GM19099 (cell line): ENCODE results near the gene ABCA10.

Source experiments
- POLR2A ChIP-seq: IDR thresholded peaks from 3 replicates; pipeline ENCODE4 v1.6.1; 2011; ENCODE audit warnings: low read depth; ENCODE audit not compliant: insufficient read length; ENCODE audit errors: extremely low read depth

The ABCA10 gene

GRCh38 chr17:69142175-69142802 is 86.3 kb downstream of the ABCA10 start:
- TF ChIP-seq POLR2A = no peak

- TF ChIP-seq POLR2A = no peak
These were observed 87.0 kb downstream of the ABCA10 start, which contains the start of gene ABCA6 for GRCh38 chr17:69141431-69142174. TSS of gene ABCA6 (minus strand) at chr17:69141895. CDS start at chr17:69140703, 1,192 bp downstream.

- no peak for TF ChIP-seq POLR2A
These were observed 94.5 kb downstream of the ABCA10 start for GRCh38 chr17:69134112-69134511.

- TF ChIP-seq POLR2A = no peak
These were observed 97.9 kb downstream of the ABCA10 start for GRCh38 chr17:69130627-69131296.

- no peak for TF ChIP-seq POLR2A
These were observed 105.0 kb downstream of the ABCA10 start for GRCh38 chr17:69123626-69124025.

GRCh38 chr17:69122065-69122464 is 106.6 kb downstream of the ABCA10 start:
- no peak for TF ChIP-seq POLR2A

- TF ChIP-seq POLR2A = peak; percentile 36
These were observed 110.5 kb downstream of the ABCA10 start for GRCh38 chr17:69117855-69118784.

- TF ChIP-seq POLR2A = no peak
These were observed 116.8 kb downstream of the ABCA10 start for GRCh38 chr17:69111794-69112193.

GRCh38 chr17:69105907-69106730 is 122.5 kb downstream of the ABCA10 start:
- no peak for TF ChIP-seq POLR2A

GRCh38 chr17:69103557-69104233 is 124.9 kb downstream of the ABCA10 start:
- no peak for TF ChIP-seq POLR2A

GRCh38 chr17:69098625-69099024 is 130.0 kb downstream of the ABCA10 start:
- TF ChIP-seq POLR2A = no peak
